HEK293 (cell line): ENCODE data around the gene OLFM1.
A peak's percentile ranks its signal among the peaks of the same experiment; 100 is the strongest.

Source experiments
- CTCF ChIA-PET: fragments of 350-600 bp; formaldehyde crosslinking; extraction: SDS; loops from one replicate; lab custom pipeline; 2021; ENCODE audit warnings: antibody characterized with exemption; lab: Yijun Ruan, JAX
- POLR2A ChIA-PET: fragments of 300-600 bp; formaldehyde crosslinking; extraction: SDS; loops from one replicate; lab custom pipeline; 2020; ENCODE audit warnings: antibody characterized with exemption, inconsistent platforms; lab: Yijun Ruan, JAX
- H3K27ac ChIP-seq: fragments of 200-500 bp; sonication (Bioruptor generic); 2 replicates; pipeline ENCODE4 v1.5.1; 2014; ENCODE audit warnings: low read depth, low read length, control low read depth, inconsistent platforms; ENCODE audit errors: extremely low read depth
- H3K36me3 ChIP-seq, 2 experiments: fragments of 200-500 bp in 1 of 2; sonication (Bioruptor generic) in 1 of 2; 1 replicate in 1 of 2; 2 replicates in 1 of 2; pipeline ENCODE4 v1.5.1; 2014 to 2017; ENCODE audit warnings: inconsistent platforms in 2 of 2, low read length in 2 of 2; ENCODE audit not compliant: control insufficient read depth in 2 of 2, insufficient read depth in 1 of 2
- H3K4me1 ChIP-seq: fragments of 200-500 bp; sonication (Bioruptor generic); 2 replicates; pipeline ENCODE4 v1.5.1; 2014; ENCODE audit warnings: mild to moderate bottlenecking, low read length, inconsistent platforms; ENCODE audit not compliant: control insufficient read depth, insufficient read depth
- H3K4me3 ChIP-seq: 2 replicates; pipeline ENCODE4 v1.5.1; 2011; ENCODE audit warnings: low read depth, mild to moderate bottlenecking, control low read depth, low read length, moderate library complexity
- H3K9me3 ChIP-seq: fragments of 200-500 bp; sonication (Bioruptor generic); 2 replicates; pipeline ENCODE4 v1.5.1; 2014; ENCODE audit warnings: low read depth, low read length, inconsistent platforms; ENCODE audit not compliant: control insufficient read depth, insufficient read depth
- EGR2 ChIP-seq: fragments of 450-650 bp; formaldehyde crosslinking; IDR thresholded peaks from 2 replicates; pipeline ENCODE4 v1.5.1; 2016; ENCODE audit warnings: low read depth, missing biosample characterization, missing genetic modification characterization
- SALL2 ChIP-seq: fragments of 450-650 bp; formaldehyde crosslinking; IDR thresholded peaks from 2 replicates; pipeline ENCODE4 v1.5.0; 2017; ENCODE audit warnings: missing biosample characterization, mild to moderate bottlenecking, missing genetic modification characterization, borderline replicate concordance
- TRIM28 ChIP-seq: IDR thresholded peaks from 2 replicates; pipeline ENCODE4 v1.6.1; 2011; ENCODE audit warnings: low read length, control low read depth, borderline replicate concordance
- YY1 ChIP-seq: fragments of 450-650 bp; formaldehyde crosslinking; IDR thresholded peaks from 2 replicates; pipeline ENCODE4 v1.5.1; 2018; ENCODE audit warnings: missing biosample characterization, missing genetic modification characterization
- ZBTB10 ChIP-seq: fragments of 450-650 bp; formaldehyde crosslinking; IDR thresholded peaks from 2 replicates; pipeline ENCODE4 v1.5.1; 2016; ENCODE audit warnings: missing biosample characterization, missing genetic modification characterization
- ZBTB21 ChIP-seq: fragments of 450-650 bp; formaldehyde crosslinking; IDR thresholded peaks from 2 replicates; pipeline ENCODE4 v1.5.1; 2017; ENCODE audit warnings: missing biosample characterization, missing genetic modification characterization
- ZBTB48 ChIP-seq: fragments of 450-650 bp; formaldehyde crosslinking; IDR thresholded peaks from 2 replicates; pipeline ENCODE4 v1.5.1; 2016; ENCODE audit warnings: missing biosample characterization, missing genetic modification characterization
- ZNF211 ChIP-seq: fragments of 450-650 bp; formaldehyde crosslinking; IDR thresholded peaks from 2 replicates; pipeline ENCODE4 v1.5.1; 2016; ENCODE audit warnings: low read depth, missing biosample characterization, missing genetic modification characterization
- ZNF335 ChIP-seq: fragments of 450-650 bp; formaldehyde crosslinking; conservative IDR thresholded peaks from 2 replicates; pipeline ENCODE4 v1.5.1; 2016; ENCODE audit warnings: missing biosample characterization, missing genetic modification characterization
- ZNF354C ChIP-seq: fragments of 450-650 bp; formaldehyde crosslinking; IDR thresholded peaks from 2 replicates; pipeline ENCODE4 v1.5.1; 2016; ENCODE audit warnings: missing biosample characterization, missing genetic modification characterization, low read depth, borderline replicate concordance
- ZNF518A ChIP-seq: fragments of 450-650 bp; formaldehyde crosslinking; conservative IDR thresholded peaks from 2 replicates; pipeline ENCODE4 v1.5.1; 2016; ENCODE audit warnings: low read depth, missing biosample characterization, missing genetic modification characterization
- ZNF658 ChIP-seq: fragments of 450-650 bp; formaldehyde crosslinking; IDR thresholded peaks from 2 replicates; pipeline ENCODE4; 2016; ENCODE audit warnings: missing biosample characterization, missing genetic modification characterization
- ZNF692 ChIP-seq: fragments of 450-650 bp; formaldehyde crosslinking; IDR thresholded peaks from 2 replicates; pipeline ENCODE4 v1.5.1; 2016; ENCODE audit warnings: missing biosample characterization, missing genetic modification characterization

Gene OLFM1

GRCh38 chr9:135085830-135086546, 1.5 kb upstream of the OLFM1 start (continued):
- no peak for TF ChIP-seq ZNF211 (tag by site-specific recombination)
- TF ChIP-seq ZBTB21 (tag by site-specific recombination): no peak
- no peak for TF ChIP-seq ZNF518A
- TF ChIP-seq EGR2 (tag by site-specific recombination): no peak
- peak; percentile 62 for TF ChIP-seq ZNF335
- peak; percentile 32; the same call in 1 of the 2 replicates for TF ChIP-seq ZNF692
- TF ChIP-seq SALL2: no peak
- TF ChIP-seq TRIM28: no peak
- TF ChIP-seq ZBTB48 (tag by site-specific recombination): no peak
- TF ChIP-seq ZNF354C (tag by site-specific recombination): no peak
- no peak for TF ChIP-seq YY1

- Histone ChIP-seq H3K9me3 (no peaks in the 10 kb centered on the region), H3K4me3 (no peak overlapping the region), H3K4me1 (no peaks in the 10 kb centered on the region), H3K27ac (no peak overlapping the region), H3K36me3 (no peaks in the 10 kb centered on the region)
- POLR2A ChIA-PET: no interaction called here
- CTCF ChIA-PET: interaction anchor here (0.6 to 6.0 kb wide), 53 partner anchors 8 to 775 kb away, joined by 3 to 110 read pairs (median 4); no protein-coding TSS in a partner anchor
- TF ChIP-seq ZBTB10 (tag by site-specific recombination) (0 out of 2 replicates have a peak, but pooled peaks have one; percentile 24), ZNF658 (tag by site-specific recombination) (no peak)
These were observed 625 bp upstream of the OLFM1 start for GRCh38 chr9:135086597-135087488.
